ENCODE measurements around the gene GPER1.

Gene GPER1

GRCh38 chr7:1076184-1077072 is 11.5 kb upstream of the GPER1 start:
- H3K27me3 Mint-ChIP-seq (ENCODE audit: low read depth) = peaks cover 4% of the 10 kb centered on the region

GRCh38 chr7:1078519-1078918 is 9.4 kb upstream of the GPER1 start:
- no peaks in the 10 kb centered on the region for H3K9me3 Mint-ChIP-seq
- TF ChIP-seq CTCF (IDR thresholded peaks at IDR 0.05; ENCODE audit: unreplicated experiment in 3 of 3) = no peak
- H3K27me3 Mint-ChIP-seq (ENCODE audit: low read depth) = peaks cover 13% of the 10 kb centered on the region
- H3K36me3 Mint-ChIP-seq (ENCODE audit: low read depth) = no peaks in the 10 kb centered on the region
- no peak overlapping the region for H3K4me3 Mint-ChIP-seq
- peaks cover 22% of the 10 kb centered on the region for H3K4me1 Mint-ChIP-seq
- H3K27ac Mint-ChIP-seq = no peak overlapping the region

More at GRCh38 chr7:1076184-1077072, 11.5 kb upstream of the GPER1 start:
- Mint-ChIP-seq H3K27ac (no peak overlapping the region), H3K4me3 (no peak overlapping the region), H3K4me1 (peaks cover 18% of the 10 kb centered on the region), H3K36me3 (ENCODE audit: low read depth) (no peaks in the 10 kb centered on the region), H3K9me3 (no peaks in the 10 kb centered on the region)
- no peak for TF ChIP-seq CTCF (IDR thresholded peaks at IDR 0.05; ENCODE audit: unreplicated experiment in 3 of 3)

GRCh38 chr7:1078985-1079384 is 8.9 kb upstream of the GPER1 start:
- peaks cover 22% of the 10 kb centered on the region for H3K4me1 Mint-ChIP-seq
- H3K27ac Mint-ChIP-seq = no peak overlapping the region
- H3K9me3 Mint-ChIP-seq = no peaks in the 10 kb centered on the region
- peaks cover 13% of the 10 kb centered on the region for H3K27me3 Mint-ChIP-seq (ENCODE audit: low read depth)
- no peak for TF ChIP-seq CTCF (IDR thresholded peaks at IDR 0.05; ENCODE audit: unreplicated experiment in 3 of 3)
- H3K4me3 Mint-ChIP-seq = no peak overlapping the region
- no peaks in the 10 kb centered on the region for H3K36me3 Mint-ChIP-seq (ENCODE audit: low read depth)

GRCh38 chr7:1079546-1079945 is 8.4 kb upstream of the GPER1 start:
- Mint-ChIP-seq H3K4me3 (no peak overlapping the region), H3K9me3 (no peaks in the 10 kb centered on the region), H3K27me3 (ENCODE audit: low read depth) (peaks cover 13% of the 10 kb centered on the region), H3K4me1 (peaks cover 18% of the 10 kb centered on the region), H3K36me3 (ENCODE audit: low read depth) (no peaks in the 10 kb centered on the region), H3K27ac (no peak overlapping the region)
- TF ChIP-seq CTCF (IDR thresholded peaks at IDR 0.05; ENCODE audit: unreplicated experiment in 3 of 3) = no peak

- no peak overlapping the region for H3K27ac Mint-ChIP-seq
These were observed 7.5 kb upstream of the GPER1 start for GRCh38 chr7:1080252-1080920.

More at GRCh38 chr7:1080252-1080920, 7.5 kb upstream of the GPER1 start:
- H3K4me1 Mint-ChIP-seq = peaks cover 18% of the 10 kb centered on the region
- H3K27me3 Mint-ChIP-seq (ENCODE audit: low read depth) = peaks cover 17% of the 10 kb centered on the region
- TF ChIP-seq CTCF (IDR thresholded peaks at IDR 0.05; ENCODE audit: unreplicated experiment in 3 of 3) = no peak
- H3K36me3 Mint-ChIP-seq (ENCODE audit: low read depth) = no peaks in the 10 kb centered on the region
- H3K9me3 Mint-ChIP-seq = no peaks in the 10 kb centered on the region
- H3K4me3 Mint-ChIP-seq = no peak overlapping the region

All from nephron (organoid).